Mammary microvascular endothelial cell (primary cell): ENCODE measurements around the gene PKMYT1. TPM values are rescaled to one million over a fixed set of nuclear protein-coding genes. Genes with fewer than 3 reads are reported as not detected.

Source experiments
- total RNA-seq: library from RNA; depleted of rRNA; stranded (reverse); fragments of >200 nt; gene quantifications from 2 replicates; pipeline ENCODE4 v1.2.3, GENCODE V29; 2015

Gene PKMYT1
- 28.1 and 31.3 TPM in 2 replicates for total RNA-seq

DNA sequence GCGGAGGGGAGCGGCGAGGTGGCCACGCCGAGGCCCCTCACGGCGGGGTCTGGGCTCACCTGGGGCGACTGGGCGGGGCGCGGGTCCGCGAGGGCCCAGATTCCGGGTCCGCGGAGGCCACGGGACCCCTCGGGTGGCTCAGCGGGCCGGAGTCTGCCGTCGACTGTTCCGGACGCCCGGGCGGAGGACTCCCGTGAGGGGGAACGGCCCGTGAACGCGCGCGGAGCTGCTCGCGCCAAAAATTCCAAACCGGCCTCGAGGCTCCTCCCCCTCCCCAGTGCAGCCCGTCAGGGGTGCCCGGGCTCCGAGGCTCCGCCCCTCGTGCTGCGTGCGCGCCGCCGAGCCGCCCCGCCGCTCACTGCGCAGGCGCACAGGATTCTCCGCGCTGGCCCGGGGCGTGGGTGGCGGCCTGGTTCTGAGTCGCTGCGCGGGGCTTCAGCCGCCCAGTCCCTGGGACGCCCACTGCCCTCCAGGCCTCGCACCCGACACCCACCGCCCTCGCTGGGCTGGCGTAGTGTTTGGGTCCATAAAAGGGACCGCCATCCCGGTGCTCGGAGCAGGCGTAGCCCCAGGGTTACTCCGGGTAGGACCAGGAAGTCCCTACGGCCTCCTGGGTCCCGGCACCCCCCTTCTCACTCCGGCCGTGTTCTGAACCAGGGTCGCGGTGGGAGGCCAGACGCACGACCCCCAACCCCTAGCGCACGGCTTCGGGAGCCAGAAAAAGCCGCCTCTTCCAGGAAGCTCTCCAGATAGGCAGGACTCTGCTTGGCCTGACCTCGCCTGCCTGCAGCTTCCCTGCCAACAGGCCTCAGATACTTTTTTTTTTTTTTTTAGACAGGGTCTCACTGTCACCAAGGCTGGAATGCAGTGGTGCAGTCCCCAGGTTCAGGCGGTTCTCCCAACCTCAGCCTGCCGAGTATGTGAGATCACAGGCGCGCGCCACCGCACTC lies at the start of gene PKMYT1:
PKMYT1 (minus strand) TSS at position 220 of the 950 bp plus-strand sequence. CDS start 789 bp downstream, outside the sequence.

DNA sequence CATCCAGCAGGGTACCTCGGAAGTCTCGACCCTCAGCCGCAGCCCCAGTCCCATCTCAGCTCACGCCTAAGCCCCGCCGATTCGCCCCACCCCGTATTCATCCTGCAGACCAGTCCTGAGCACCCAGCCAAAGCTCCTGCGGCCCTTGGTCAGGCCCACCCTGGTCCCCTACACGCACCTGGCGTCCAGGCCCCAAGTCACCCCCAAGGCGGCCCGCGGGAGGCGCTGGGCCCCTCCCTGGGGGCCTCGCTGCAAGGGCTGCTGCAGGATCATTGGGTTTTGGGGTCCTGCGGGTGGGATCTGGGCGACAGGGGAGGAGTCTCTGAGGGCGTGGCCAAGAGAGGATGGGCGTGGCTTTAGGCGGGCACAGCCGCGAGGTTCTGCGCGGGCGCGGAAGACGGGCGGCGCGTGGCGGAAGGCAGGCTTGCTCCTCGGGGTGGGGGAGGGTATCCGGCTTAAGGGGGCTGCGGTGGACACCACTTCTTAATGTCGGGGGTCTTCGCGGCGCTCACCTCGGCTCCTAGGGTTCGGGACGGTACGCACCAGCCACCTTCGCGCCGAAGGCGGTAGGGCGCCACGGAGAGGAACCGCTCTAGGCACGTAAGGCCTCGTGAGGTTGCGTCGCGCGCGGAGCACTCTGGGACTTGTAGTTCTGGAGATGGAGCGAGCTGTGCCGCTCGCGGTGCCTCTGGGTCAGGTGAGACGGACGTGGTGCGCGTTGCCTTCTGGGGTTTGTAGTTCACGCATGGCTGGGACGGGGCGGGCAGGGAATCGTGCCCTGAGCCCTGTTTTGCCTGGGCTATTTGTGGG lies 43.6 kb upstream of the PKMYT1 start, which contains the start of the genes HCFC1R1 and THOC6:
HCFC1R1 (minus strand) TSS at position 274 of the 810 bp plus-strand sequence; CDS start at position 273, 1 bp downstream.
THOC6 (plus strand) TSS at position 367 of the 810 bp plus-strand sequence; CDS start at position 659, 292 bp downstream.

GRCh38 chr16:3020247-3020603 lies 40.0 kb upstream of the PKMYT1 start, which contains the start of gene TNFRSF12A:
TNFRSF12A (plus strand) TSS chr16:3020368; CDS start chr16:3020398, 30 bp downstream.

GRCh38 chr16:3017794-3018506 lies 37.7 kb upstream of the PKMYT1 start, which contains the start of gene CLDN6:
CLDN6 (minus strand) TSS chr16:3018183; CDS start chr16:3016021, 2,162 bp downstream.

GRCh38 chr16:3012828-3013420 lies 32.7 kb upstream of the PKMYT1 start, which contains the start of gene CLDN9:
CLDN9 (plus strand) TSS chr16:3012923; CDS start chr16:3013363, 440 bp downstream.

GRCh38 chr16:2968738-2969544 lies 11.3 kb downstream of the PKMYT1 start, which contains the start of gene PAQR4:
PAQR4 (plus strand) TSS chr16:2969348; CDS start chr16:2969675, 327 bp downstream.

GRCh38 chr16:2963723-2964474 lies 16.3 kb downstream of the PKMYT1 start, which contains the start of gene KREMEN2:
KREMEN2 (plus strand) TSS chr16:2964275; CDS start chr16:2964521, 246 bp downstream.

Other genes starting within 250 kb of the PKMYT1 start
- gene SRRM2, start 227.8 kb downstream of the PKMYT1 start, total RNA-seq = 38.3 and 54.9 TPM in 2 replicates
- 647 and 787 TPM in 2 replicates for gene ELOB, start 203.2 kb downstream of the PKMYT1 start, total RNA-seq
- gene PRSS33, start 192.9 kb downstream of the PKMYT1 start, total RNA-seq = not detected in 2 replicates
- gene PRSS41, start 182.0 kb downstream of the PKMYT1 start, total RNA-seq = not detected in 2 replicates
- 0.20 and 1.2 TPM in 2 replicates for gene PRSS21, start 163.2 kb downstream of the PKMYT1 start, total RNA-seq
- gene ZG16B, start 150.1 kb downstream of the PKMYT1 start, total RNA-seq = 1.5 and 3.1 TPM in 2 replicates
- not detected in 2 replicates for gene PRSS22, start 122.3 kb downstream of the PKMYT1 start, total RNA-seq
- 50.6 and 67.3 TPM in 2 replicates for gene FLYWCH2, start 97.2 kb downstream of the PKMYT1 start, total RNA-seq
- gene FLYWCH1, start 68.5 kb downstream of the PKMYT1 start, total RNA-seq = 41.5 and 51.1 TPM in 2 replicates
- gene KREMEN2, start 16.2 kb downstream of the PKMYT1 start, total RNA-seq = not detected in 2 replicates
- gene PAQR4, start 11.1 kb downstream of the PKMYT1 start, total RNA-seq = 23.8 and 24.1 TPM in 2 replicates
- gene CLDN9, start 32.5 kb upstream of the PKMYT1 start, total RNA-seq = not detected in 2 replicates
- gene CLDN6, start 37.7 kb upstream of the PKMYT1 start, total RNA-seq = 0.15 TPM in 1 of 2 replicates, not detected in the other
- 174 and 225 TPM in 2 replicates for gene TNFRSF12A, start 39.9 kb upstream of the PKMYT1 start, total RNA-seq
- gene HCFC1R1, start 43.5 kb upstream of the PKMYT1 start, total RNA-seq = 18.6 and 24.1 TPM in 2 replicates
- gene THOC6, start 43.6 kb upstream of the PKMYT1 start, total RNA-seq = 30.9 and 37.2 TPM in 2 replicates
- gene BICDL2, start 56.5 kb upstream of the PKMYT1 start, total RNA-seq = not detected in 2 replicates
- gene MMP25, start 66.1 kb upstream of the PKMYT1 start, total RNA-seq = under 0.01 and 0.15 TPM in 2 replicates
- gene IL32, start 85.2 kb upstream of the PKMYT1 start, total RNA-seq = 824 and 885 TPM in 2 replicates
- gene ZSCAN10, start 118.8 kb upstream of the PKMYT1 start, total RNA-seq = not detected in 2 replicates
- gene ZNF205, start 132.1 kb upstream of the PKMYT1 start, total RNA-seq = 14.7 and 16.0 TPM in 2 replicates
- 4.8 and 4.9 TPM in 2 replicates for gene ZNF213, start 154.6 kb upstream of the PKMYT1 start, total RNA-seq
- gene OR1F1, start 207.8 kb upstream of the PKMYT1 start, total RNA-seq = 0.13 and 1.9 TPM in 2 replicates